SHP77 (cell line): ENCODE measurements around the gene SLC22A23.
"Not testable (repeated sequence)": the region's sequence is repeated elsewhere in the genome, so short reads cannot be mapped to it uniquely, and the experiment has no call there.

ENCODE experiments used
- DNase-seq, 2 experiments: peaks; one replicate each; lab custom pipeline; 2025; lab: John Stamatoyannopoulos, UW

SLC22A23 gene

DNA sequence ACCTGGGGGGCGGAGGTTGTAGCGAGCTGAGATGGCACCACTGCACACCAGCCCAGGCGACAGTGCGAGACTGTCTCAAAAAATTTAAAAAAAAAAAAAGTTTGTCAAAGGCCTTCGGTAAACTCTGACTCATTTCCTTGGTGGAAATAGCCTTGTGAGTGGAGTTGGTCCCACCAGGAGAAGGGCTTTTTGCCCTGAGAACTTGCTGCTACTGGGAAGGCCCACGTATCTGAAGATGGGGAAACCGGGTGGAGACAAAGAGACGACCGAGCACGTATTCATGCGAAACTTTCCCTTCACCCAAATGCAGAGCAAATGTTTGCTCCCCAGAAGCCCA lies 51.7 kb downstream of the SLC22A23 start:
- no peak for DNase-seq

- no peak for DNase-seq
Observed at GRCh38 chr6:3403238-3404173, 53.3 kb downstream of the SLC22A23 start.

DNA sequence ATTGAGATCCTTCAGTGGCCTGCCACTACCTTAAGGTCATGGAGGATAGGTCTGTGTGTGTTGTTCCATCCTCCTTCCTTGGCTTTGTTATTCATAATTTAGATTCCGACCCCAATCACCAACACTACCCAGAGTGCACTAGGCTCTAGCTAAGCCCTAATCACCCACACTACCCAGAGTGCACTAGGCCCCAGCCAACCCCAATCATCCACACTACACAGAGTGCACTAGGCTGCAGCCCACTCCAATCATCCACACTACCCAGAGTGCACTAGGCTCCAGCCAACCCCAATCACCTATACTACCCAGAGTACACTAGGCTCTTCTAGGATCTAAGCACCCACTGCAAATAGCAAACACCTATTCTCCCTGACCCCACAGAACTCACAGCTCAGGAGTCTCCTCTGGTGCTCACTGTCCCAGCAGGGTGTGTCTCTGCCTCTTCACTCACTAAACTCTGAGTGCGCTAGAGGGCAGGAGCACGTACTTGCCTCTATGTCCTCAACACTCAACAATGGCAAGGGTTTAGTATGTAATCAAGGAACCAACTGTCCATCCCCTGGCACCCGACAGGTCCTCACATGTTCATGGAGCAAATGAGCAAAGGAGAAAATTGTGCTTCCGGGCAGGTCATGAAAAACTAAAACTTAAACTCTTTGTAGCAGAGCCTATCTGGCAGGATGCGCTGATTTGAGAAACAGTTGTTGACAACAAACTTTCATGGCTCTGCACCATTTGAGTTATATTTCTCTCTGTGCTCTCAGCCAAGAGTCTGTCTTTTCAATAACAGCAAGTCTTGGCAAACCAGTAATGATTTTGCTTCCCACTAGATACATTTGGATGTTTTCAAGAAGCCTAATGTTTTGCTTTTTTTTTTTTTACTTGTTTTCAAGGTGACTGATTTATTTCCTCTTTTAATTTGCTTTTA lies 54.3 kb downstream of the SLC22A23 start:
- no peak for DNase-seq

GRCh38 chr6:3400162-3400561 lies 56.7 kb downstream of the SLC22A23 start:
- no peak for DNase-seq

DNA sequence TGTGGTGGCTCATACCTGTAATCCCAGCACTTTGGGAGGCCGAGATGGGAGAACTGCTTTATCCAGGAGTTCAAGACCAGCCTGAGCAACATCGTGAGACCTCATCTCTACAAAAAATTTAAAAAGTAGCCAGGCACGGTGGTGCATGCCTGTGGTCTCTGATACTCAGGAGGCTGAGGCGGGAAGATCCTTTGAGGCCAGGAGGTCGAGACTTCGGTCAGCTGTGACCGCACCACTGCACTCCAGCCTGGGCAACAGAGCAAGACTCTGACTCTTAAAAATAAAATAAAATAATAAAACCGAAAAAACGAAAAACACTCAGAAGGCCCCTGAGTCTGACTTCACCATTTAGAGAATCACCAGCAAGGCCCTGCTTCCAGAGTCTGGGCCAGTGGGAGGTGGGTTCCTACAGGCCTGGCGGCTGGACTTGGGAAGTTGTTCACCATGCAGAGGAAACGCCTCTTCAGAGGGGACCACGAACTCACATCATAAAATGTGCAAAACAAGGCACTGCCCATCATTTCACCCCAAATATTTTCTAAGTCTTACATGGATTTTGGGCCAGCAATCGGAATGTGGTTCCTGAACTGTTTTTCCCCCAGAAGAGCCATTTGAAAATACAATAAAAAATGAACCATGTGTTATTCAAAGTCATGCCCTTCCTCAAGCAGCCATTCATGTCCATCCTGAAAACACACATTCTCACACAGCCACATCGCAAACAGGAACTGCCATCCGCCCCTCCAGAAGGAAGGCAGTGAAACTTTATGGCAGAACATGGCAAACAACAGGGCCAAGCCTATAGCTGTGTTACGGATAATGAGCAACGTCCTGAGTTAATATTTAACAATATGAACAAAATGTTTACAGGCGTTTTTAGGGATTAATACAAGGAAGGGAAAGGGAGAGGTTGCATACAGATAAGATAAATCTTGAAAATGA lies 57.8 kb downstream of the SLC22A23 start:
- DNase-seq = no peak

DNA sequence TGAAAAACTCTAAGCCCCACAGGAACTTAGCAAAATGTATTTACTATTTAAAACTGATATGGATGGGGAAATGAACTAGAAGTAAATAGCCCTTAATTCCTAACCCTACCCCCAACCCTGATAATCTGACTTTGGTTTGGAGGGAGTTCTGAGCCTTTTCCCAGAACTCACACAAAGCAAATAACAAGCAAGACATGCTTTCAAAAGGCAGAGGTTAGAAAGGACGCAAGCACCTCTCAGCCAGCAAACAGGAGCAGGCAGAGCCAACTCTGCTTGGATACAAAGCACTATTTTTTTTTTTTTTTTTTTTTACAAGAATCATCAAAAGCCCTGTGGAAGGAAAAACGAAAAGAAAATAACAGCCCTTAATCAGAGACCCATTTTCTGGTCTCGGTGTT lies 58.7 kb downstream of the SLC22A23 start:
- DNase-seq = no peak

- DNase-seq = no peak
Observed at GRCh38 chr6:3397229-3398164, 59.4 kb downstream of the SLC22A23 start.

GRCh38 chr6:3396503-3397180 lies 60.2 kb downstream of the SLC22A23 start:
- no peak for DNase-seq

GRCh38 chr6:3394671-3395070 lies 62.2 kb downstream of the SLC22A23 start:
- DNase-seq = no peak

GRCh38 chr6:3393836-3394202 lies 63.0 kb downstream of the SLC22A23 start:
- peak; percentile 7 to 58 for DNase-seq

- no peak for DNase-seq
Observed at GRCh38 chr6:3392930-3393835, 63.7 kb downstream of the SLC22A23 start.

GRCh38 chr6:3391902-3392458 lies 64.9 kb downstream of the SLC22A23 start:
- DNase-seq = no peak

GRCh38 chr6:3390698-3391097 lies 66.2 kb downstream of the SLC22A23 start:
- DNase-seq = no peak

DNA sequence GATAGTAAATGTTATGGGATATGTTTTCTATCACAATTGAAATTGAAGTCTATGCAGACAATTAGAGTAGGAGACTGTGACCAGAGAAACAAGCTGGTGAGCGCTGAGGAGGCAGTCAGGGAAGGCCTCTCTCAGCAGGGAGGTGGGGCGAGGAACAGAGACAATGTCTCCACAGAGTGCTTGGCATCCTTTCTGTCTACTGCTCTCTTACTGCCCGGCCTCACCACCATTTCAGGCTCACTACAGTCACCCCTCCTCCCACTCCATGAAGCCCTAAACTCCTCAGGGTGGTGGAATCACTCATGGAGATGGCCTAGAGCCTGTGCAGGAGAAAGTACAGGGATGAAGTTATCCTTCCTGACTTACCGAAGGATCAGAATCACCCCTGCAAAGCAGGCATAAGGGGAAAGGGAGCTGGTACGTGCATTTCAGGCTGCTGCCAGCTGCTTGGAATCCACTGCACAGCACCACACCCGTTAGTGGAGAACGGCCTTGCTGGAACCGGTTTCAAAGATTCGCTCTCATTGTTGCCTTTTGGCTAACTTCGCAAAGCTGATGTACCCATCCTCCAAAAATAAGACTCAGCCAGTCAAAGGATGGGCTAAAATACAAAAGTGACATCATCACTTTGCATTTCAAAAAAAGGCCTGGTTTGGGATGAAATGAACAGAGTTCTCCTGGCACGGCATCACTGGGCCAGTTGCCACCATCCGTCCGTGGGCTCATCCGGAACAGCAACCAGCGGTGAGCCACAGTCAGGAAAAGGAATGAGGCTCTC lies 67.3 kb downstream of the SLC22A23 start:
- DNase-seq = no peak

DNA sequence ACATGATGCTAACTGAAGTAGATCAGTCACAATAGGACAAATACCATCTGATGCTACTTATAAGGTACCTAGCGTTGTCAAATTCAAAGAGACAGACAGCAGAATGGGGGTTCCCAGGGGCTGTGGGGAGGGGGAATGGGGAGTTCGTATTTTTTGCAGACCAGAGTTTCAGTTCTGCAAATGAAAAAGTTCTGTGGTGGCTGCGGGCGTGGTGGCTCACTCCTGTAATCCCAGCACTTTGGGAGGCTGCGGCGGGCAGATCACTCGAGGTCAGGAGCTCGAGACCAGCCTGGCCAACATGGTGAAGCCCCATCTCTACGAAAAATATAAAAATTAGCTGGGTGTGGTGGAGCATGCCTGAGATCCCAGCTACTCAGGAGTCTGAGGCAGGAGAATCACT lies 68.1 kb downstream of the SLC22A23 start:
- DNase-seq = no peak

- no peak for DNase-seq
Observed at GRCh38 chr6:3386374-3386857, 70.4 kb downstream of the SLC22A23 start.

DNA sequence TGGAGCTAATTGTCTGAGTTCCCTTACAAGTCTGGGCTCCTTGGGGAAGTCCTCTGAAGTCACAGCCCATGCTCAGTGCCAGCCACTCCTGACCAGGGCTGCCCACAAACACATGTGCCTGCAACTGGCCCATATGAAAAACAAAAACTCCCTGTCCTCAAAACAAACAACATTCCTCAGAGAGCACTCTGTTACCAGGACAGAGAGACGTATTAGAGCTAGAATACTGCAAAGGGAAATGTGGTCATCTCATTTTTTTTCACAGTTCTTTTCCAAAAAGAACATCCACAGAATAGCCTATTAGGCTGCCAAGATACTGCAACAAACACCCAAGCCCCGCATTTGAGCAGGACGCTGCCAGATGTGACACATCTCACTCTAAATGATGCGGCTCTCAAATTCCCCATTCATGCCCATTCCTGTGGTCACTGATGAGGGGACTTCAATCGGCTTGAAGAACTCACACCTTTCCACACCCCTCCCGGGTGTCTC lies 71.1 kb downstream of the SLC22A23 start:
- DNase-seq = no peak

DNA sequence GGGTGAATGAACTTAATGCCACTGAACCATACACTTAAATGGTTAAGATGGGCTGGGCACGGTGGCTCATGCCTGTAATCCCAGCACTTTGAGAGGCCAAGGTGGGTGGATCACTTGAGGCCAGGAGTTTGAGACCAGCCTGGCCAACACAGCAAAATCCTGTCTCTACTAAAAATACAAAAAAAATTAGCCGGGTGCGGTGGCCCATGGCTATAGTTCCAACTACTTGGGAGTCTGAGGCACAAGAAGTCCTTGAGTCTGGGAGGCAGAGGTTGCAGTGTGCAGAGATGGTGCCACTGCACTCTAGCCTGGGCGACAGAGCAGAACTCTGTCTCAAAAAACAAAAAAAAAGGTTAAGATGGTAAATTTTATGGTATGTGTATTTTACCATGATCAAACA lies 71.7 kb downstream of the SLC22A23 start:
- DNase-seq = not testable (repeated sequence)
